ENCODE results near the gene COX11.

Gene COX11

GRCh38 chr17:54967621-54968261 is 713 bp downstream of the COX11 start:
- peak in 1 of 3 experiments; percentile 46 for DNase-seq (ENCODE audit: low read depth in 2 of 3, low spot score in 2 of 3)

- no peak for DNase-seq (ENCODE audit: low read depth in 2 of 3, low spot score in 2 of 3)
Measured at GRCh38 chr17:54956791-54957190, 11.7 kb downstream of the COX11 start.

- DNase-seq (ENCODE audit: low read depth in 2 of 3, low spot score in 2 of 3), result no peak
Measured at GRCh38 chr17:54951286-54951685, 17.2 kb downstream of the COX11 start.

DNA sequence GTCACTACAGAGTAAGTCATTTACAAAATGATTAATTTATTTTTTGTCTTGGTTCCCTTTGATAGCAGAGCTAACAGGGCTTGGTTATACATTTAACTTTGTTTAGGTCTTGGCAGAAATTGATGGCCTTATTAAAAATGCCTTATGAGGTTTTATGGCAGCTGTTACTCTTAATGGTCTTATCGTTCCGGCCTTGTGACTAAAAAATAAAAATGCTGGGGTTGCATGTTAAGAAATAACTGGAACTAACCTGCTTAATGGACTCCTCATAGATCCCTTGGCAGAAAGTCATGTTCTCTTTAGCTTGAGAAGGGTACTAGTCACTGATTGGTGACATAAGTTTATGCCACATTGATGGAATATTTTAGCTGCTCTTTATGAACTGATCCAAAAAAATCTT is 18.3 kb downstream of the COX11 start:
- DNase-seq (ENCODE audit: low read depth in 2 of 3, low spot score in 2 of 3), result no peak

GRCh38 chr17:54948380-54948779 is 20.1 kb downstream of the COX11 start:
- DNase-seq (ENCODE audit: low read depth in 2 of 3, low spot score in 2 of 3), result no peak

- no peak for DNase-seq (ENCODE audit: low read depth in 2 of 3, low spot score in 2 of 3)
Measured at GRCh38 chr17:54947396-54947795, 21.1 kb downstream of the COX11 start.

DNA sequence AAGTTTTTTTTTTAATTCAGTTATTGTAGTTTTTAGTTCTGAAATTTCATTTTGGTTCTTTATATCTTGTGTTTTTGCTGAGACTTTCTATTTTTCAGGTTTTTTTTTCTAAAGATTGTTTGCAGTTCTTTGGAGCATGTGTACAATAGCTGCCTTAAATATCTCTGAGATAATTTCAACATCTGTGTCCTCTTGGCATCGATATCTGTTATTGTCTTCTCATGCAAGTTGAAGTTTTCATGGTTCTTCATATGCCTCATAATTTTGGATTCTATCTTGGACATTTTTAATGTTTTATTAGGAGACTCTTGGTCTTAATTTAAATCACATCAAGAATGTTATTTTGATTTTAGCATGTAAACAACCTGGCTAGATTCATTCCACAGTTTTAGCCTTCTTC is 22.8 kb downstream of the COX11 start:
- DNase-seq (ENCODE audit: low read depth in 2 of 3, low spot score in 2 of 3), result no peak

DNA sequence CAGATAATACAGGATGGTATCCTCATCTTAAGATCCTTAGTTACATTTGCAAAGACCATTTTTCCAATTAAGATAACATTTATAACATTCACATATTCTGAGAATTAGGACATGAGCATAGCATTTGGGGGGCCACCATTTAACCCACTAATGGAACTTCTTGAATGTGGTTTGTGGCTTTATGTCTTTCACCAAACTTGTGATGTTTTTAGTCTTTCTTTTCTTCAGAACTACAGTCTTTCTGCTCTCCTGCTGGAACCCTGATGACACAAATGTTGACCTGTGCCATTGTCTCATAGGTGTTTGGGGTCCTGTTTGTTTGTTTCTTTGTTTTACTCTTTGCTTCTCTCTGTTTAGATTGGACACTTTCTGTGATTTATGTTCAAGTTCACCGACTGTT is 23.2 kb downstream of the COX11 start:
- no peak for DNase-seq (ENCODE audit: low read depth in 2 of 3, low spot score in 2 of 3)

- no peak for DNase-seq (ENCODE audit: low read depth in 2 of 3, low spot score in 2 of 3)
Measured at GRCh38 chr17:54944796-54945195, 23.7 kb downstream of the COX11 start.

DNA sequence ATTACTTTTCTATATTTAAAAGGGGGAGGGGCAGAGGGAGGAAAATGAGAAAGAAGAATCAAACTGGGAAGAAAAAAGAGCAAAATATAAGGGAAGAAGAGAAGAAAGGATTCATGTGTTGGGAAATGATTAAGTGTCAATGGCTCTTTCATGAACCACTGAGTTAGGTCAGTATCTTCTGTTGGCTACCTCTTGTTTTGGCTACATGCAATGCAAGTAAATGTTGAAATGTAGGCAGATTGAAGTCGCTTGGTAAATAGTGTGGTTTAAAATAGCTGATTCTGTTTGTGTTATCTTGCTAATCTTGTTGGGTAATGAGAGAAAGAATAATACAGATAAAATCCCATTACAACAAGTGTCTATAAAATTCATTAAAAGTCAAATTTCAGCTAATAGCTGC is 27.2 kb downstream of the COX11 start:
- DNase-seq (ENCODE audit: low read depth in 2 of 3, low spot score in 2 of 3), result no peak

GRCh38 chr17:54937426-54937825 is 31.0 kb downstream of the COX11 start:
- no peak for DNase-seq (ENCODE audit: low read depth in 2 of 3, low spot score in 2 of 3)

- no peak for DNase-seq (ENCODE audit: low read depth in 2 of 3, low spot score in 2 of 3)
Measured at GRCh38 chr17:54937018-54937417, 31.4 kb downstream of the COX11 start.

- no peak for DNase-seq (ENCODE audit: low read depth in 2 of 3, low spot score in 2 of 3)
Measured at GRCh38 chr17:54935471-54935870, 33.0 kb downstream of the COX11 start.

DNA sequence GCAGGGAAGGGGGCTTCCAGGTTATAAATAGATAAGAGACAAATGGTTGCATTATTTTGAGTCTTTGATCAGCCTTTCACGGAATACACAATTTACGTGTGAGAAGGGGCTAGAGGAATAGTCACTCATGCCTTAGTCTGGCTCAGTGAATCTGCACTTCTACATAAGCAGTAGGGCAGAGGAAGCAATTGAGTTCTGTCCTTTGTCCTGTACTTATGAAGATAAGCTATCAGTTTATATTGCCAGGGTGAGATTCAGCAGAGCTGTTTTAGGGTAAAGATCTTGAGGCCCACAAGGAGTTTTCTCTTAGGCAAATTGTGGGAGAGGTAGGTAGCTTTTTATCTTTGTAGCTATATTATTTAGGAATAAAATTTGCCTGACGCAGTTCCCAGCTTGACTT is 34.5 kb downstream of the COX11 start:
- no peak for DNase-seq (ENCODE audit: low read depth in 2 of 3, low spot score in 2 of 3)

DNA sequence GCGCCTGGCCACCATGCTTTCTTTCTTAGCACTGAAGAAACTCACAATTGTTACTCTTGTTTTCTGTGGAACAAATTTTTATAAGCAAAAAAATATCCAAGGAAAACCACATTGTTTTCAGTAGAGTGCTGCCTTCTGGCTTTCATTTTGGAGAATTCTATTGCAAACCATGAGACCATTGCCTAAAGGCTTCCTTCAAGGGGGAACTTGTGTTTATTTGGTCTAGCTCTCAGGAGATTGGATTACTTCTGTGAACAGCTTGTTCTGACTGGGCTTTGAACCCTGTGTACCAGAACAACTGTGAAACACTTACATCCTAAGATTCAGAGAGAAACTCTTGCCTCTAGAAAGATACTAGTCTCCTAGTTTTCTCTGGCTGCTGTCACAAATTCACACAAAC is 35.7 kb downstream of the COX11 start:
- no peak for DNase-seq (ENCODE audit: low read depth in 2 of 3, low spot score in 2 of 3)

- DNase-seq (ENCODE audit: low read depth in 2 of 3, low spot score in 2 of 3), result no peak
Measured at GRCh38 chr17:54927525-54927924, 40.9 kb downstream of the COX11 start.

- no peak for DNase-seq (ENCODE audit: low read depth in 2 of 3, low spot score in 2 of 3)
Measured at GRCh38 chr17:54924405-54924804, 44.0 kb downstream of the COX11 start.

DNA sequence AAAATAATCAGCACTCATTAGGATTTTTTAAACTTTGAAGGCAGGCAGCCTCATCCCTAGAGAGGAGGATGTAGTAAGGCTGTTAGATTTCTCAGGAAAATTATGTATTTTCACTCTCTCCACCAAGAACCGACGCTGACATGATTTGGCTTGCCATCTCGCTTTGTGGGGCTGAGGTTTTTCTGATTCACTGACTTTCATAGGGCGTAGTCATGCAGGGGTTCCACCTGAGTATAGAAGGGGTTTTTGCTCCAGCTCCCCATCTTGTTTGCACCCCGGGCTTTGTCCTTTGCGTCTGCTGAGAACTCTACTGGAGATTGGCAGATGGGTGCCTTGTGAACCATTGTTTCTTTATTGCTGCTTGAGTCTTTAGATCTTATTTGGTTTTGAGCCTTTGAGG is 47.6 kb downstream of the COX11 start:
- no peak for DNase-seq (ENCODE audit: low read depth in 2 of 3, low spot score in 2 of 3)

GRCh38 chr17:54919425-54919824 is 49.0 kb downstream of the COX11 start:
- DNase-seq (ENCODE audit: low read depth in 2 of 3, low spot score in 2 of 3), result no peak

DNA sequence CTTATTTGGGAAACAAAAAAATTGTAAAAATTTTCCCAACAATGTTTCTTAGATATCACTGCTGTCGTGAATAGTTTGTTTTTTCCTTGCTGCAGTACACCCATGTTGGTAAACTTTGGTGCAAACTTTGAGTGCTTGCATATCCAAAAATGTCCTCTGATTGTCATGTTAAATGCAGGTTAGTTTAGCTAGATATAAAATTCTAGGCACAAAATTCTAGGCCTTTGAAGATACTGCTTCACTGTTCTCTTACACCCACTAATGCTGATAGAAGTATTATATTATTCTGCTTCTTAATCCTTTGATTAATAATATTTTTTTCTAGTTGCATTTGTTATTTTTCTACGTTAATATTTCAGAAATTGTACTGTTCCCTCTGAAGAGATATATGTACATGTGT is 51.7 kb downstream of the COX11 start:
- DNase-seq (ENCODE audit: low read depth in 2 of 3, low spot score in 2 of 3), result no peak
